Cardiac fibroblast (primary cell): ENCODE results near the gene PAF1.

Experiments used
- DNase-seq, 2 donors: peaks; one replicate each; pipeline versions ENCODE4 v3.0.0 to v3.0.0-alpha.2; 2010; ENCODE audit warnings: low read depth in 2 of 2
- H3K4me3 ChIP-seq, 2 donors: replicated peaks in 1 of 2; 1 replicate in 1 of 2; 2 replicates in 1 of 2; pipeline ENCODE4 v1.5.1; 2011; ENCODE audit warnings: low read depth in 2 of 2, low read length in 2 of 2, mild to moderate bottlenecking in 2 of 2, moderate library complexity in 1 of 2
- CTCF ChIP-seq: IDR thresholded peaks from one replicate; pipeline ENCODE4 v1.5.1; 2011; ENCODE audit warnings: low read depth, mild to moderate bottlenecking, low read length, inconsistent platforms

The PAF1 gene

DNA sequence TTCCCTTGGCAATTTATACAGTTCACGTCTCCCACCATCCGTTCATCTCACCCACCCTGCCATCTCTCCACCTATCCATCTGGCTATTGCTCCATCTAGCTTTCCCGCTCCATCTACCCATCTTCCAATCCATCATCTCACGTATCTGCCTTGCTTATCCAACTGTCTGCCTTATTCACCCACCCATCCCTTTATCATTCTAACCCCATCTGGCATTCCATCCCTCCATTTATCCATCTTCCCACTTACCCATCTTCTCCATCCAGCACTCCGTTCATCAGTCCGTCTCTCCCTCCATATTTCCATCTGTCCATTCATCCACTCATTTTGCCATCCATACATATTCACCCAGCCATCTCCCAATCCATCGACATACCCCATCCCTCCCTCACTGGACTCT is 34.8 kb upstream of the PAF1 start:
- no peak overlapping the region for H3K4me3 ChIP-seq
- no peak for DNase-seq
- TF ChIP-seq CTCF, result no peak

DNA sequence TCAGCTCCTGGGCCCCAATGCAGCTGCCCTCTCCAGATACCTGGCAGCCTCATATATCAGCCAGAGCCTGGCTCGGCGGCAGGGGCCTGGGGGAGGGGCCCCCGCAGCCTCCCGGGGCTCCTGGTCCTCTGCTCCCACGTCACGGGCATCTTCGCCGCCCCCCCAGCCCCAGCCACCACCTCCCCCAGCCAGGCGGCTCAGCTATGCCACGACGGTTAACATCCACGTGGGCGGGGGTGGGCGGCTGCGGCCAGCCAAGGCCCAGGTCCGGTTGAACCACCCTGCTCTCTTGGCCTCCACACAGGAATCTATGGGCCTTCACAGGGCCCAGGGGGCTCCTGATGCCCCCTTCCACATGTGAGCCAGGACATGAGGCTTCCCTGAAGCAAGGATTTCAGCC is 34.0 kb upstream of the PAF1 start:
- no peak overlapping the region for H3K4me3 ChIP-seq
- TF ChIP-seq CTCF, result no peak
- DNase-seq, result no peak

GRCh38 chr19:39423258-39424086 is 32.6 kb upstream of the PAF1 start:
- no peak overlapping the region for H3K4me3 ChIP-seq
- no peak for DNase-seq
- no peak for TF ChIP-seq CTCF

- H3K4me3 ChIP-seq, result no peak overlapping the region
- no peak for TF ChIP-seq CTCF
- DNase-seq, result no peak
Observed at GRCh38 chr19:39422020-39422419, 31.1 kb upstream of the PAF1 start.

DNA sequence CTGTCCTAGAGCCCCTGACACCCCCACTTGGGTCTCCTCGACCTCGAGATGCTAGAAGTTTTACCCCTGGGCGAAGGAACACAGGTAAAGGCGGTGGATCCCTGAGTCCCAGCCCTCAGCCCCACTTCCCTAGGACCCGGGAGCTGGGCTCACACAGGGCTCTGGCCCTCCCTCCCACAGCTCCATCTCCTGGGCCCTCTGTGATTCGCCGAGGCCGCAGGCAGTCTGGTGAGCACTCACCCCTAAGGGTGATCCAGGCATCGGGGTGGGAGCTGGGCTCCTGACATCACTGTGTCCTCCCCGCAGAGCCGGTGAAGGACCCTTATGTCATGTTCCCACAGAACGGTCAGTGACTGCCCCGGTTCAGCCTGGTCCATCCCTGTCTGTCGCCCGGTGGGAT is 29.9 kb upstream of the PAF1 start:
- no peak for TF ChIP-seq CTCF
- H3K4me3 ChIP-seq, result no peak overlapping the region
- no peak for DNase-seq

- TF ChIP-seq CTCF, result no peak
- DNase-seq, result no peak
- no peak overlapping the region for H3K4me3 ChIP-seq
Observed at GRCh38 chr19:39419003-39419402, 28.1 kb upstream of the PAF1 start.
